Right lobe of liver (tissue), 4 donors: Measurements from ENCODE around the gene KIR2DL3.

ENCODE experiments used
- CTCF ChIP-seq, 4 donors: fragments of 200-600 bp in 3 of 4; fragments of 450-650 bp in 1 of 4; IDR thresholded peaks; one replicate each; pipeline versions ENCODE4 v1.5.1 to v1.8.0; 2016 to 2022; ENCODE audit warnings: antibody characterized with exemption in 4 of 4, mild to moderate bottlenecking in 2 of 4
- POLR2A ChIP-seq: fragments of 450-650 bp; IDR thresholded peaks from one replicate; pipeline ENCODE4 v1.6.1; 2017; ENCODE audit warnings: antibody characterized with exemption, mild to moderate bottlenecking
- donor health status: DM: no; HTN: no; CAD: no.
- donor health status: DM: no; HTN: no; CAD: no.
- donor health status: DM: no; HTN: yes; CAD: no.

- no peak for TF ChIP-seq CTCF (IDR thresholded peaks at IDR 0.05)
- no peak for TF ChIP-seq POLR2A
Measured at GRCh38 chr19:54739587-54740497, 1.5 kb downstream of the KIR2DL3 start.
